ENCODE results near the gene ANKRD6.

GRCh38 chr6:89618026-89618425 is 185.1 kb downstream of the ANKRD6 start:
- TF ChIP-seq POLR2AphosphoS5 (IDR thresholded peaks at IDR 0.05; ENCODE audit: borderline replicate concordance, low read depth, low read length): no peak
- TF ChIP-seq EZH2 (IDR thresholded peaks at IDR 0.05): no peak
